ENCODE results near the gene PCDHGB7.
"Not testable (repeated sequence)": the region's sequence is repeated elsewhere in the genome, so short reads cannot be mapped to it uniquely, and the experiment has no call there.

PCDHGB7 gene

GRCh38 chr5:141417494-141418172, at the start of gene PCDHGB7:
TSS of gene PCDHGB7 (plus strand) at chr5:141417677. CDS start at chr5:141417860, 183 bp downstream.
- peak; percentile 65 for DNase-seq

DNA sequence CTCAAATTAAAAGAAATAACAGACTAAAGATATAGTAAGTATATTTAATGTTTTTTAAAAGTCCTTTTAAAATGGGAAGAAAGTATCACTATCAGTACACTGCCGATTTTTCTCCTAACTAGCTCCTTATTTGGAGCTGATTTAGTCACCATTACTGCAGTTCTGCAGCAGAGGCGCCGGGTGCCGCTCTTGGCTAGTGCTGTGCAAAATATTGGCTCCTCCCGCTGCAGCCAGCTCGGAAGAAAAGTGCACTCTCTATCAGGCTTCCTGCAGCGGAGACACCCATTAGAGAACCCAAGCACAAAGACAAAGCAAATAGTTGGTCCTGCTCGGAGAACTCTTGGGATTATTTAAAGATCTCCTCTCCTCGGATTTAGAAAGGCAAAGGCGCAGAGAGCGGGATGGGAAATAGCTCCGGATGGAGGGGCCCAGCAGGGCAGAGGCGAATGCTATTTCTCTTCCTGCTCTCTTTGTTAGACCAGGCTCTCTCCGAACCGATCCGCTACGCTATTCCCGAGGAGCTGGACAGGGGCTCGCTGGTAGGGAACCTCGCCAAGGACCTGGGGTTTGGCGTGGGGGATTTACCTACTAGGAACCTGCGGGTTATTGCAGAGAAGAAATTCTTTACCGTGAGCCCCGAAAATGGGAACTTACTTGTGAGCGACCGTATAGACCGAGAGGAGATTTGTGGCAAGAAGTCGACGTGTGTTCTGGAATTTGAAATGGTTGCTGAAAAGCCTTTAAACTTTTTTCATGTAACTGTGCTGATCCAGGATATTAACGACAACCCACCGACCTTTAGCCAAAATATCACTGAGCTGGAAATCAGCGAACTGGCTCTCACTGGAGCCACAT, 47.3 kb upstream of the PCDHGB7 start, which contains the start of gene PCDHGB3:
PCDHGB3 (plus strand) TSS at position 249 of the 855 bp plus-strand sequence; CDS start at position 402, 153 bp downstream.
- DNase-seq: no peak

DNA sequence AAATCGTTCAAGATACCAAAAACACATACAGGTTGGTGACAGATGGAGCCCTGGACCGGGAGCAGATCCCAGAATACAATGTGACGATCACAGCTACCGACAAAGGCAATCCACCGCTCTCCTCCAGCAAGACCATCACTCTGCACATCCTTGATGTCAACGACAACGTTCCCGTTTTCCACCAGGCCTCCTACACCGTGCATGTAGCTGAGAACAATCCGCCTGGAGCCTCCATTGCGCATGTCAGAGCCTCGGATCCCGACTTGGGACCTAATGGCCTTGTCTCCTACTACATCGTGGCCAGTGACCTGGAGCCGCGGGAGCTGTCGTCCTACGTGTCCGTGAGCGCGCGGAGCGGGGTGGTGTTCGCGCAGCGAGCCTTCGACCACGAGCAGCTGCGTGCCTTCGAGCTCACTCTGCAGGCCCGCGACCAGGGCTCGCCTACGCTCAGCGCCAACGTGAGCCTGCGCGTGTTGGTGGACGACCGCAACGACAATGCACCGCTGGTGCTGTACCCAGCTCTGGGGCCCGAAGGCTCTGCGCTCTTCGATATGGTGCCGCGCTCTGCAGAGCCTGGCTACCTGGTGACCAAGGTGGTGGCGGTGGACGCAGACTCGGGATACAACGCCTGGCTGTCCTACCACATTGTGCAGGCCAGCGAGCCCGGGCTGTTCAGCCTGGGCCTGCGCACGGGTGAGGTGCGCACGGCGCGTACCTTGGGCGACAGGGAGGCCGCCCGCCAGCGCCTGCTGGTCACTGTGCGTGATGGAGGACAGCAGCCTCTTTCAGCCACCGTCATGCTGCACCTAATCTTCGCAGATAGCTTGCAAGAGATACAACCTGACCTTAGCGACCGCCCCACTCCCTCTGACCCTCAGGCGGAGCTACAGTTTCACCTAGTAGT, 45.7 kb upstream of the PCDHGB7 start:
- no peak for DNase-seq

DNA sequence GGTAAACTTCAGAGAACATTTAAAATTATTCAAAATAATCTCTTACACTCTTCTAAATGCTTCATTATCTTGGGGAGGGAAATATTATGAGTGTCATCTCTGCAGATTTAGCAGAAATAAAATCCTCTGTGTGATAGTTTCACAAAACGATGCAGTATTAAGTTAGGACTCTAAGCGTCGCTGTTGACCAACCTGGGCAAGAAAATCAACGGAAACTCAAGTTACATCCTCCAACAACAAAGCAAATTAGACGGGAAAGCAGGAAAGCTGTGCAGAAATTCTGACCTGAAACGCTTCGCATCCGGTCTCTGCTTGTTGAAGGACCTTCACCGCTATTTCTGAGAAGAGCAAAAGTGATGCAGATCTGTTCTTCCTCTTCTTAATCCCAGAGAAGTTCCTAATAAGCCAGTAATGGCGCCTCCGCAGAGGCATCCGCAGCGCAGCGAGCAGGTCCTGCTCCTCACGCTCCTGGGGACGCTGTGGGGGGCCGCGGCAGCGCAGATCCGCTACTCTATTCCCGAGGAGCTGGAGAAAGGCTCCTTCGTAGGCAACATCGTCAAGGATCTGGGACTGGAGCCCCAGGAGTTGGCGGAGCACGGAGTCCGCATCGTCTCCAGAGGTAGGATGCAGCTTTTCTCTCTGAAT, 43.7 kb upstream of the PCDHGB7 start, which contains the start of gene PCDHGA6:
PCDHGA6 (plus strand) TSS at position 219 of the 645 bp plus-strand sequence; CDS start at position 412, 193 bp downstream.
- no peak for DNase-seq

- no peak for DNase-seq
Observed at GRCh38 chr5:141374627-141375026, 42.9 kb upstream of the PCDHGB7 start.

DNA sequence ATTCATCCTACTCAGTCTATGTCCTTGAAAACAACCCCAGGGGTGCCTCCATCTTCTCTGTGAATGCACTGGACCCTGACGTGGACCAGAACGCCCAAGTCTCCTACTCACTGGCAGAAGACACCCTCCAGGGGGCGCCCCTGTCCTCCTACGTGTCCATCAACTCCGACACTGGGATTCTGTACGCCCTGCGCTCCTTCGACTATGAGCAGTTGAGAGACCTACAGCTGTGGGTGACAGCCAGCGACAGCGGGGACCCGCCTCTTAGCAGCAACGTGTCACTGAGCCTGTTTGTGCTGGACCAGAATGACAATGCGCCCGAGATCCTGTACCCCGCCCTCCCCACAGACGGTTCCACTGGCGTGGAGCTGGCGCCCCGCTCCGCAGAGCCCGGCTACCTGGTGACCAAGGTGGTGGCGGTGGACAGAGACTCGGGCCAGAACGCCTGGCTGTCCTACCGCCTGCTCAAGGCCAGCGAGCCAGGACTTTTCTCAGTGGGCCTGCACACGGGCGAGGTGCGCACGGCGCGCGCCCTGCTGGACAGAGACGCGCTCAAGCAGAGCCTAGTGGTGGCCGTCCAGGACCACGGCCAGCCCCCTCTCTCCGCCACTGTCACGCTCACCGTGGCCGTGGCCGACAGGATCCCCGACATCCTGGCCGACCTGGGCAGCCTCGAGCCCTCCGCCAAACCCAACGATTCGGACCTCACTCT, 41.9 kb upstream of the PCDHGB7 start:
- not testable (repeated sequence) for DNase-seq

DNA sequence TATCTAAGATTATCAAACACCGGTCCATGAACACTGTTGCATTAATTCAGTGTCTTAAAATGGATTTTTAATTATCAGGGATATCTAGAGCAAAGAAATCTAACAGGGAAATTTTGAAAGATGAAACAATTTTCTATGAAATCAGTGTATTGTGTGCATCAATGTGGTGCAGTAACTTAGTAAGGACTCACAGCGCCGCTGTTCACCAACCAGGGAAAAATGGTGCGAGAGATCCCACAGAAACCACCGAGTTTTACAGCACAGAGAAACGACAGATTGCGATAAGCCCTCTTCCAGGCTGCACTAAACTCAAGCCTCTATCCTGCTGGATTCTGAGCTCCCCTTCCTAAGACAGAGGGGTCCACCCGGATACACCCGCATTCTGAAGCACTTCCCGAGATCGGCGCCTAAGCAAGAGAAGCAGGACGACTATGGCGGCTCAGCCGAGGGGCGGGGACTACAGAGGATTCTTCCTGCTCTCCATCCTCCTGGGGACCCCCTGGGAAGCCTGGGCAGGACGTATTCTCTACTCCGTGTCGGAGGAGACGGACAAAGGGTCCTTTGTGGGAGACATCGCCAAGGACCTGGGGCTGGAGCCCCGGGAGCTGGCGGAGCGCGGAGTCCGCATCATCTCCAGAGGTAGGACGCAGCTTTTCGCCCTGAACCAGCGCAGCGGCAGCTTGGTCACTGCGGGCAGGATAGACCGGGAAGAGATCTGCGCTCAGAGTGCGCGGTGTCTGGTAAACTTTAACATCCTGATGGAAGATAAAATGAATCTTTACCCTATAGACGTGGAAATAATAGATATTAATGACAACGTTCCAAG, 34.8 kb upstream of the PCDHGB7 start, which contains the start of gene PCDHGA7:
PCDHGA7 (plus strand) TSS at position 274 of the 826 bp plus-strand sequence; CDS start at position 432, 158 bp downstream.
- DNase-seq: no peak

- no peak for DNase-seq
Observed at GRCh38 chr5:141383345-141383744, 34.1 kb upstream of the PCDHGB7 start.

- DNase-seq: no peak
Observed at GRCh38 chr5:141384471-141385267, 32.8 kb upstream of the PCDHGB7 start.

- not testable (repeated sequence) for DNase-seq
Observed at GRCh38 chr5:141387557-141388311, 29.7 kb upstream of the PCDHGB7 start, which contains the start of gene PCDHGB4. TSS of gene PCDHGB4 (plus strand) at chr5:141387698. CDS start at chr5:141387885, 187 bp downstream.

DNA sequence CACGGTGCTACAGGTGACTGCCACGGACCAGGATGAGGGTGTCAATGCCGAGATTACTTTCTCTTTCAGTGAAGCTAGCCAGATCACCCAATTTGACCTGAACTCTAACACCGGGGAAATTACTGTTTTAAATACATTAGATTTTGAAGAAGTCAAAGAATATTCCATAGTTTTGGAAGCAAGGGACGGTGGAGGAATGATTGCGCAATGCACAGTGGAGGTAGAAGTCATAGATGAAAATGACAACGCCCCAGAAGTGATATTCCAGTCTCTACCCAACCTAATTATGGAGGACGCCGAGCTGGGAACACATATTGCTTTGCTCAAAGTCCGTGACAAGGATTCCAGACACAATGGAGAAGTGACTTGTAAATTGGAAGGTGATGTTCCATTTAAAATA, 28.8 kb upstream of the PCDHGB7 start:
- no peak for DNase-seq

GRCh38 chr5:141389153-141390042, 28.1 kb upstream of the PCDHGB7 start:
- no peak for DNase-seq

DNA sequence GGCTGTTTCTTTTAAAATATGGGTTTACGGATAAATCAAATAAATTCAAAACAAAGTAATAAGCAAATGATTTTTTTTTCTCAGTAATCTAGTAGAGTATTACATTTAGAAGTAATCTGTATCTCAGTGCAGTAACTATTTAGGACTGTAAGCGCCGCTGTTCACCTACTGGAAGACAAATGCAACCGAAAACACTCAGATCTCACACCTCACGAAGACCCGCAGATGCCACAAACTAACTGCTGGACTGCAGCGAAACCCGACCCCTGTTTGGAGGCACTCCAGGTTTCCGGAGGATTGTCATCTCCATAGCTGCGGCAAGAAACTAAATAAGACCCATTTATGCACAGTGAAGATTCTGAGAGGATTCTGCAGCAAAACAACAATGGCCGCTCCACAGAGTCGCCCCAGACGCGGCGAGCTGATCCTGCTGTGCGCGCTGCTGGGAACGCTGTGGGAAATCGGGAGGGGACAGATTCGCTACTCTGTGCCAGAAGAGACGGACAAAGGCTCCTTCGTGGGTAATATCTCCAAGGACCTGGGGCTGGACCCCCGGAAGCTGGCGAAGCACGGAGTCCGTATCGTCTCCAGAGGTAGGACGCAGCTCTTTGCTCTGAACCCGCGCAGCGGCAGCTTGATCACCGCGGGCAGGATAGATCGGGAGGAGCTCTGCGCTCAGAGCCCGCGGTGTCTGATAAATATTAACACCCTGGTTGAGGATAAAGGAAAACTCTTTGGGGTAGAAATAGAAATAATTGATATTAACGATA, 24.9 kb upstream of the PCDHGB7 start, which contains the start of gene PCDHGA8:
PCDHGA8 (plus strand) TSS at position 205 of the 770 bp plus-strand sequence; CDS start at position 386, 181 bp downstream.
- DNase-seq: no peak

DNA sequence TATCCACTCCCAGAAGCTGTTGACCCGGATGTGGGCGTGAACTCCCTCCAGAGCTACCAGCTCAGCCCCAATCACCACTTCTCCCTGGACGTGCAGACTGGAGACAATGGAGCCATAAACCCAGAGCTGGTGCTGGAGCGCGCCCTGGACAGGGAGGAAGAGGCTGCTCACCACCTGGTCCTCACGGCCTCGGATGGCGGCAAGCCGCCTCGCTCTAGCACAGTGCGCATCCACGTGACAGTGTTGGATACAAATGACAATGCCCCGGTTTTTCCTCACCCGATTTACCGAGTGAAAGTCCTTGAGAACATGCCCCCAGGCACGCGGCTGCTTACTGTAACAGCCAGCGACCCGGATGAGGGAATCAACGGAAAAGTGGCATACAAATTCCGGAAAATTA, 24.2 kb upstream of the PCDHGB7 start:
- no peak for DNase-seq

GRCh38 chr5:141394401-141395187, 22.9 kb upstream of the PCDHGB7 start:
- DNase-seq: not testable (repeated sequence)
